DMS 273 treated with DMSO at 0.1 percent for 48 hours (cell line): Measurements from ENCODE around the gene CCDC182.

Experiments
- DNase-seq: peaks from one replicate; lab custom pipeline; 2025; lab: John Stamatoyannopoulos, UW

Gene CCDC182

DNA sequence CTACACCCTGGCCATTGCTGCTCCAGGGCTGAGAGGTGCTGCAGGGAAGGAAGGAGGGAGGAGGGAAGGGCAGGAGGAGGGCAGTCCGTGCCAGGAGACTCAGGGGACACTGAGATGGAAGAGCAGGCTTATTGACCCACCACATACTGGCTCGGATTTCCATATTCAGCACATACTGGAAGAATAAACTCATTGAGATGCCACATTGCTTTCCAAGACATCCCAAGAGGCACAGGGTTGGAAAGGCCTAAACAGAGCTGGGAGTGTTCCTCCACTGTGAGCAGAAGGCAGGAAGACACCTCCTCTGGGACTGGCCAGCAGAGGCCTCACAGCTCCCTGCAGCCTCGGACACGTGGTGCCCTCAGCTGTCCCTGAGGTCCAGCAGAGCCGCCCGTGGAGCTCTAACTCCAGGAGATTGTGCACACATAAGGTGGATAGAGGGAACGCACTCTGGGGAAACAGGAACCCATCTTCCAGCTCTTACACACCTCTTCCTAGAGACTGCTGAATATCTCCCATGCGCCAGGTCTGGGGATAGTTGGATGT, 17.4 kb downstream of the CCDC182 start:
- no peak for DNase-seq

DNA sequence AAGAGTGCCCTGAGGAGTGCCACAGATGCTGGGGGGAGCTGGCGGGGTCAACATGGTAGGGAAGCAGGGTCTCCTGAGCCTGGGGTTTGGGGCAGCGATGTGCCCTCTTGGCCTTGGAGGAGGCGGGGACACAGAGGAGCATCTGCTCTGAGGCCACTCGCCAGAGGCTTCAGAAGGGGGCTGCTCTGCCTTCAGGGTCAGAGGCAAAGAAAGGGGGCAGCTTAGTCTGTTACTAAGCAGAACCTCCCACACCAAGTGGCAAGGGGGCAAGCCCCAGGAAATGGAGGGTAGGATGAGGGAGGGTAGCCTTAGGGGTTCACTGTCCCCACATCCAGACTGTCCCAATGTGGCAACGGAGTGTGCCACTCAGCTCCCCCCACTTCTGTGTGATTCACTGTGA, 18.3 kb downstream of the CCDC182 start:
- DNase-seq: no peak

DNA sequence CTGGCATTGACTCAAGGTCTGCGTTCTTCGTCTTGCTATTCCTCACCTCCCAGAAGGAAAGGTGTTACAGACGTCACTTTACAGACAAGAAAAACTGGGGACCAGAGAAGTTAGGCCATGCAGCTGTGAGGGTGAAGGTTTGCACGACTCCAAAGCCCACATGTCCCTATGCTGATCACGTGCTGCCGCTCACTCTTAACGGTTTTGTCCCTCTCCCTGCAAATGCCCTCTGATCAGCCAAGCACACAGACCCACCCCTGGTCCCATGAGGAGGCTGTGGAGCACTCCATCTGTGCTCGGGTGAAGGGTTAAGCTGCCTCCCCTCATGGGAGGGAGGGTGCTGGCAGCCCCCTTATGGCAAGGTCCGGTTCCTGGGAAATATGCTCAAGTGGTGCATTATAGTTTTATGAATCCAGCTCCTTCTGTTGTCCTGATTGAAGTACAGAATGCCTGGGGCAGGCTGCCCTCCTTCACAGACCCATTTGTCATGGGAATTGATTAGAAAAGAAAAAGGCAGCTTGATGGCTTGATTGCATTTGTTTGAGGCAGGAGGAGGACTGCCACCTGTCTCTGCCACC, 18.8 kb downstream of the CCDC182 start:
- no peak for DNase-seq

DNA sequence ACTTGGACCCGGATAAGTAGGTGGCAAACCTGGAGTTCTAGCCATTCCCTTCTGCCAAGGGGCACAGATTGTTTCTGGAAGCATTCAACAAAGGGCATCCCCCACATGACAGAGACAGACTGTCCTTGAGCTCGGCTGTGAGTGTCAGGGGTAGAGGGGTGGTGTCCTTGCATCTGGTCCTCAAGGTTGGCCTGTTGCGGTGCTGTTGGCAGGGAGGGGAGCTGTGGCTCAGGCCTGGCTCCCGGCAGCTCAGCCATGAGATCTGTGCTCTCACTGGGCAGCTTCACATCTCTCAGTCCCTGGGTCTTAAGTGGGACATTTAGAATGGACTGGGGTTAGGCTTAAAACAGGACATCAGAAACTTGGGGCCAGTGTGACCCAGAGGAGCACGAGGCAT, 20.4 kb downstream of the CCDC182 start:
- DNase-seq: no peak

DNA sequence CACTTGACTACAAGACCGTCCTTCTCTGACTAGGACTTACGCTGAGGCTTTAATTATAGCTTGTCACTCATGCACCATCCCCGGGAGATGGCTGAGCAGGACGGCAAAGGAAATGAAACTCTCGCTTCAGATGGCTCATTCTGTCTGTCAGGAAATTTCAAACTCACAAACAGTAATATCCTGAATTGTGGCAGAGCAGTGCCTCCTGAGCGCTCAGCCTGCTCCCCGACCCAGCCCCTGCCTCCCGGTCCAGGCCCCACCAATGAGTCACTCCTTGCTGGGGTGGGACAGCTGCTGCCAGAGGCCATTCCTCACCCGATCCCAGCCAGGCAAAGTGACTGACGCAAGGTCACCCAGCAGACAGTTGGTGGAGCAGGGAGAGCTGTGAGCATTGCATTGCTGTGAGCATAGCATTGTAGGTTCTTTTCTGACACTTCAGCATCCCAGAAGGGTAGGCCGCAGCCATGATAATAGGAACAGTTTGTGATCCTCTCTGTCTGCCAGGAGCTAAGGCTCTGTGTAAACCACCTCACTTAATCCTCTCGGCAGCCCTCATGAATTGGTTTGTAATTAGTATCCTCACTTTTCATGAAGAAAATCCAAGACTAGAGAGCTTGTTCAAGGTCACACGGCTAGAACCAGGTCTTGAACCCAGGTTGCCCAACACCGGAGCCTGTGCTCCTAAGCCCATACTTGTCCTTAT, 20.9 kb downstream of the CCDC182 start:
- DNase-seq: no peak

DNA sequence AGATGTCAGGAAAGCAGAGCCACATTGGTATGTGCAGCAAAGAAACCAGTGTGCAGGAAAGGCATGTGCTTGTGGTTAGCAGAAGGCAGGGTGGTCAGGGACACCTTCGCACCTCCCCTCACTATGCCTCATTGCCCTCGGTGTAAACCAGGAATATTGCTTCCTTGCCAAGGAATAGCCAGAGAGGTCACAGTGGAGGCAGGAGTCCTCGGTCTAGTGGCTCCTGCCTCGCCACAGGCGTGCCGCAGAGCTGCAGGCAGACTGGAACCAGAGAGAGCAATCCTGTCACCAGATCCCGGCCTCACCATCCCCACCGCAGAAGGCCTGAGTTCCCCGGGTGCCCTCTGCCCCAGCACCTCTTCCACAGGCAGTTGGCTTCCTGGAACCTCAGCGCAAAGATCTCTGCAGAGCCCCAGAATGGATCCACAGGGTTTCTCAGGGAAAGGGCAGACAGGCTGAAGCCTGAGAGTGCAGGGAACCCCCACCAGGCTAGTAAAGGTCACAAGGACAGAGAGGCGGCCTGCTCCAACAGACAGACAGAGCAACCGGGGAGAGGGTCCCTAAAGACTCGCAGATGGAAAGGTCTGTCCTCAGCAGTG, 21.6 kb downstream of the CCDC182 start:
- DNase-seq: no peak

DNA sequence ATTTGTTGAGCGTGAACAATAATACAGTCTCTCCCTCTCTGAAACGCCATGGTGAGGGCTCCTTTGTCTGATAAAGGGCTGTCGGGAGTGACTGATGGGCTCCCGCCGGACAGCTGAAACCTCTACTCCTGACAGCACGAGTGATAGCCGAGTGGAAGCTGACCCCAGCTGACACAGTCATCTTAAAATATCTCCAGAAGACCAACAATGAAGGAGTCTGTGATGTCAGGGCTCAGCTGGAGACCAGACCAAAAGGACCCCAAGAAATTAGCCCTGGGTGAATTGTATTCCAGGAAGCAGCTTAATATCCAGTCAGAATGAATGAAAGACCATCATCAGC, 22.4 kb downstream of the CCDC182 start:
- DNase-seq: no peak

DNA sequence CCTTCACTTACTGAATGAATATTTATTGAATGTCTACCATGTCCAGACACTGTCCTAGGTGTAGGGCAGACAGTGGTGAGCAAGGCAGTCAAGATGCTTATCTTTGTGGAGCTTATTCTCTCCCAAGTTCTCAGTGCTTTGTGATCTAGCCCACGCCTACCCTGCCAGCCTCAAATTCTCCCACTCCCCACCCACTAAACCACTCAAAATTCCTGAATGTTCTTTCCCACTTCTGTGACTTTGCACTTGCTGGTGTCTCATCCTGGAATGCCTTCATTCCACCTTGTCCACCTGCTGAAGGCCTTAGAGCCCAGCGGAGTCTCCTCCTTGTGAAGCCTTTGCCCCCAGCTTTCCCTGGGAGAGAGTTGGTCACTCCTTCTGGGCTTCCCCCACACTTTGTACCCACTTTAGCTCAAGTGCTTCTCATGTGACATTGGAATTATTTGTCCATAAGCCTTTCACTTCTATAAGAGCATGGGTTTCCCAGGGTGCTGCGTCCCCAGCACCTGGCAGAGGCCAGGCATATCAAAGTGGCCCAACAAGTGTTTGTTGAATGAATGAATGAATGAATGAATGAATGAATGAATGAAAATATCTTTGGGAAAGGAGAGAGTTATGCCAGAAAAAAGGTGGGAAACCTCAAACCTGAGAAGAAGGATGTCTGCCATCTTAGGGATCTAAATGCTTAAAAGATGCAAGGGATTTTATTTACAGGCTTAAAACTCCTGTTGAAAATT, 23.0 kb downstream of the CCDC182 start:
- DNase-seq: no peak

DNA sequence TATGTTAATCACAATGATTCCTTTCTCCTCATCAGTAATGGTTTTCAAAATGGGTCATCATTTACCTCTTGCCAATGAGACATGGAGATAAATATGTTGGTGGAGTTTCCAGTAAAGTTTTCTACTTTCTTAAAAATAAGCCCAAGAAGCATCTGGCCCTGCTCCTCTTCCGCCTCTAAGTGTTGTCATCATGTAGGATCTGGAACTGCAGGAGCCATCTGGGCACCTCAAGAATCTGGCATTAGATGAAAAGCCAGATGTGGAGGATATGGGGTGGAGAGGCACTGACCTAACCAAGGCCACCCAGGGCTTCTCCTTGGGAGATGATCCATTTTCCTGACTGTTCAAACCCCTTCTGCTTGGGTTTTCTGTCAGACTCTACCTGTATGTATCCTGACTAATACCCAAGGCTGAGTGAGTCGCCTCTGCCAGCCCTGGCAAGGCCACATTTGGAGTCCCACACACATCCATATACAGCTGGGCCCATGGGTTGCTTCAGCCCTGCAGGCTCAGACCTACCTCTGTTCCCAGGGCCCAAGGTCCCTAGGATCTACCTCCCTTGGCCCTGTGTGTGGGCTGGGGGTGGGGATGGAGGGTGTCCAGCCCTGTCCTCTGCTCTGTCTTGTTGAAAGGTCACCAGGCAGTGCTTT, 24.6 kb downstream of the CCDC182 start:
- DNase-seq: peak; percentile 5

DNA sequence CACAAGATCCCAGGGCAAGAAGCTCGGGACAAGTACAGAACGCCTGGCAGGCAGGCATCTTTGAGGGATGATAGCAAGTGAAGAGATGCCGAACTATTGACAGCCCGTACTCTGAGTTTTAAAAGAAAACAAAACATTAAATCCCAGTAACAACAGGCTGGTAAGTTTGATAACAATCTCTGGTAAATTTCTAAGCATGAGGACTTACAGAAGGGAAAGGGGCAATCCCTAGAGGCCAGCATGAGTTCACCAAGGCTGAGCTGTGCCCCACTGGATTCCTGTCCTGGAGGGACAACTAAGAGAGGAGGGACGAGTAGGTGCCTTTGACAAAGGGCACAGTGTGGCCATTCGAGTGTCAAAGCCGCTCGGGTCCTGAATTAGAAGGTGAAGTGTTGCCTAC, 26.2 kb downstream of the CCDC182 start:
- DNase-seq: no peak

DNA sequence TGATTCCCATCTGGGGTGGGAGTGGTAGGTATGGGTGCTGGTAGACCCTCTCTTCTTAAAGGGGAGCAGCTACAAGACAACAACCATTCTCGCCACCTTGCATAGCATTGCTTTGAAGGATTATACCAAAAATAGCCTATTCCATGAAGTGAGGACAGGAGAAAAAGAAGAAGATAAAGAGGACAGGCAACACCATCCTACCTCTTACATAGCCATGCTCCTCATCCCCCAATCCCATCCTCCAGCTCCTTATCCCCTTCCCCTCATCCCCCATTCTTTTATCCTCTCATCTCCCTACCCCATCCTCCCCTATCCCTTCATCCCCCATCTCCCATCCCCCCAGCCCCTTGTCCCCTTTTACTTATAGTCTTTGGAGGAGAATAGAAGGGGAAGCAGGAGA, 29.1 kb downstream of the CCDC182 start:
- no peak for DNase-seq

DNA sequence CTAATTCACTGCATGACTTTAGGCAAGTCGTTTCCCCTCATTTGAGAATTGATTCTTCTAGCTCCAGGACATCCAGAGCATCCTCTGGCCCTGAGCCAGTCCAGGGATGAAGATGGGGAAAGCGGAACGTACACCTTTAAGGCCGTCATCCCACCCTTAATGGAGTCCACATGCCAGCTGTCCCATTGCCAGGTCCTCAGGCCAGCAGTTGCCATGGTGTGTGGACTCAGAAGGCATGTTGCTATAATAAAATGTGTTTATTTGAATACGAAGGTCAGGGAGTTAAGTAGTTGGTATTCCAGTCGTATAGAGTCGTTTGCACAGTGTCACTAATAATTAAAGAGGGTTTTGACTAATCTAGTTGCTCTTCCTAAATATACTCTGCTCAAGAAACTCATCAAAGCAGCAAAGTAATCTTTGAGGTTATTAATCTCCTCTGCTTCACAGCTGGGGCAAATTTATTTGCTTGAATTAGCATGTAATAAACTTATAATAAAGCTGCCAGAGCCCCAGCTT, 30.4 kb downstream of the CCDC182 start:
- no peak for DNase-seq

DNA sequence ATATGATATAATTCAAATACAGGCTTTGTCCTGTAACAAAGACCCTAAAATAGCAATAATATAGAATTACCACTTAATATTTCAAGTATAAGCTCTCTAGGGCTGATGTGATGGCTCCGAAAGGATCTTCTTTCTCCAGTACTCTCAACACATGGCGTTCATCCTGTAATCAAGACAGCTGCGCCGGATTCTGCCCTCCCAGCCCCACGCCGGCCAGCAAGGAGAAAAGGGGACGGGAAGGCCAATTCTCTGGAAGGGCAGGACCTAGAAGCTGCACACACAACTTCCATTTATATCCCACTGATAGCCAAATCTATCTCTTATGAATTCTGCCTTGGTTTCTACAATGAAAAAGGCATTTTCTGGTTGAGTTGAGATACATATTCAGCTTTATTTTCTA, 32.0 kb downstream of the CCDC182 start:
- DNase-seq: no peak

DNA sequence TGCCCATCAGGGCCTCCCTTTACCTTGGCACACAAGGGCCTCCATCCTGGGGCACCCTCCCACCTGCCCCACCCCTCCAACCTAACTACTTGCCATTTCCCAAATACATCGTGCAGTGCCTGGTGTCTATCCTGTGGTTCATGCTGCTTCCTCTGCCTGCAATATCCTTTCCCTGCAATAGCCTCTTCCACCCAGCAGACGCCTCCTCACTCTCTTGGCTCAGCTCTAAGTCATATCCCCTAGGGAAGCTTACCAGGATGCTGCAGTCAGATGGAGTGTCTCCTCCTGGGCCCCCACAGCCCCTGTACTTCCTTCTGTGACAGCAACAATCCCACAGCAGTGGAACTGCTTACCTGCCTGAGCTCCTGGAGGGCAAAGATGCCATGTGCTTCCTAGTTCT, 36.7 kb downstream of the CCDC182 start:
- peak; percentile 53 for DNase-seq

DNA sequence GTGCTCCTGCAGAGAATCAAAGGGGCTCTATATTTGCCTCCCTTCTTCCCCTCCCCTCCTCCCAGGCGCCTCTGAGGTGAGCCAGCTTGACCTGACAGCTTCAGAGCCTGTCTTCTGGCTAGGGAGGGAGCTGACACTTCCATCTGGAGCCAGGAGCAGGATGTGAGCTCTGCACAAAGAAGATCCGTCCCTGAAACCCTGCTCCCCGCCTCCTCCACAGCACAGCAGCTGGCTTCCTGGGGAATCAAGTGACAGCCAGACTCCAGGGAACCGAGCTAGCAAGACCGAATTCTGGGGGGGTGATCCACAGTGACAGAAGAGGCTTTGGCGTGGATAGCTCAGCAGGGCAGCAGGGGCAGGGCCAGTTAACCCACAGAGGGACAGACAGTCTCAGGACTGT, 37.2 kb downstream of the CCDC182 start:
- DNase-seq: peak; percentile 83

DNA sequence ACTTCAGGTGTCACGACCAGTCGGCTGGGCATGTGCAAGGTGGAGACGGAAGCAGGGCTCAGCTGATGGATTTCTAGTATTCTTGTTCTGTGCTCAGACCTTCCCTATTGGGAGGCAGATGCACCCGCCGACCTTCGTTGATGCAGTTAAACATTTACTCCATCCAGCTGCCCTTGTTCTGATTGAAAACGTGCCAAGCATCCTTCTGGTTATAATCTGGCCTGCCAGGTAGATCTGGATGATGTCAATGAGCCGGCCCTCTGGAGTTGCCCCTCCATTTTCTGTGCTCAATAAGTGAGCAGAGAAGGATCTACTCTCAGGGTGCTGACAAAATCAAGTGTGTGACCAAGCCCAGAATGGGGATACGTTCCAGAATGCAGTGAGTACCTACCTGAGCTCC, 38.3 kb downstream of the CCDC182 start:
- no peak for DNase-seq

DNA sequence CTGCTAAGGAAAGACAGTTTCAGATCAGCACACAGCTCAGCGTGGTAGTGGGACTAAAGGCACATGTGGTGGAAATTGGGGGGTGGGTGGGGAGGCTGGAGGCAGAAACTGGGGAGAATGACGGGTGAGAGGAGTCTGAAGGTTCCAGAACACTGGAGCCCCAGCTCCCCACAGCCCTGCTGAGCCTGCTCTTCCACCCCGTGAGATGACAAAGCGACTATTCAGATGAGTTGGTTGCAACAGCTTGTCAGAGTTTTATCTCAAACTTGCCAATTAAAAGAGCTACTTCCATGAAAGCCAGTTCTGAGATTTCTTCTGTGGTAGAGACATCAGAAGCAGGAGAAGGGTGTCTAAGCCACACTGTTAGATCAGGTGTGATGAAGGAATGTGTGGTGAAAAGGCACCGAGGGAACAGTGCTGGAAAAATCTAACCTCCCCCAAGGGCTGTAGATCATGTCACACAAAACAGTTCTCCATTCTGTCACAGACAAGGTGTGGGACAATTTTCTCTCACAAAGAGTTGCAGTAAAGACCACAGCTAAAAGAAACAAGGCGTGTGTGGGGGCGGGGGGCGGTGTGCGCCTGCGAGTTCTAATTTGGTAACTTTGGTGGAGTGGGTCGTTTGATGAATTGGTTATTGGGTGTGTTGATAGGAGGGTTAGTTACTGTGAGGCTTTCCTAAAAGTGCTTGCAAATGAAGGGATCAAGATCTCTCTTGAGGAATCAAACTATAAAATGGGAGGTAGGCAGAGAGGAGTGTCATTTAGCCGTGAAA, 39.0 kb downstream of the CCDC182 start:
- DNase-seq: no peak

DNA sequence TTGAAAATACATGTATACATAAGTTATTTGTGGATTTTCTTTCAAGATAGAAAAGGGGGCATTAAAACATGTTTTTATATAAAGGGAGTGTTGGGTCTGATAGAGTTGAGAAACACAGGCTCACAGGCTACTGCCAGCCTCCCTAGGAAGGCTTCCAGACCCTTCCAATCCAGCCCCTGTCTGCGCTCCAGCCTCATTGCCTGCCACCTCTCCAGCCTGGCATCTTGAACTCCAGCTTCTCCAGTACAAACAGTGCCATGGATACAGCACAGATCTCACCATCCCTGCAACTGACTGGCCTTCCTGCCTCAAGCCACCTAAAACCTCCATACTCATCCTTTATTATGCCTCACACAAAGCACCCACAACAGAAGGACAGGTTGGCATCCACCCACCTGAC, 40.7 kb downstream of the CCDC182 start:
- DNase-seq: no peak

DNA sequence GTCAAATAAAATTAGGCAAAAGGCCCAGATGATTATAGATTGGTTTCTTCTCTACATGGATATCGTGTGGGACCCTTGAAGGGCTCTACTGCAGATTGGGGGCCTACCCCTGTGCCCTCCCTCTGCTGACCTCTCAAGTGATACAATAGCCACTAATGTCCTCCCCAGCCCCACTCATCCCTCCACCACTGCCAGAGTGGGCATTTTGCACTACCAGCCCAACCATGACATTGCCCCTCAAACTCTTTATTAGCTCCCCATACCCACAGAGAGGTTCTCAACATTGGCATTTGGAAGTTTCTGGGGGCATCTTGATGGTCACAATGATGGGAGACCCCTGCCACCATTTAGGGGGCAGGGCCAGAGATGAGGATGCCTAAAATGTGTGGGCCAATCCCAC, 41.8 kb downstream of the CCDC182 start:
- DNase-seq: no peak

DNA sequence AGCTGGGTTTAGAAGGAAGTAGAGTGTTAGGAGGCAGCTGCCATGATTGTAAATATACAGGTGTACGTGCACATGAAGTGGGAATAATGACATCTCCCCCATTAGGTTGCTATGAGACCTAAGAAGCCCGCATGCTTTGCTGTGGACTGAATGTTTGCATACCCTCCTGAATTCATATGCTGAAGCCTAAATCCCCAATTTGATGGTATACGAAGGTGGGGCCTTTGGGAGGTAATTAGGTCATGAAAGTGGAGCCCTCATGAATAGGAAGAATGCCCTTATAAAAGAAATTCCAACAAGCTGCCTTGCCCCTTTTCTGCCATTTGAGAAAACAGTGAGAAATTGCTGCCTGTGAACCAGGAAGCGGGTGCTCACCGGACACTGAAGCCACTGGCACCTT, 44.0 kb downstream of the CCDC182 start:
- DNase-seq: no peak

DNA sequence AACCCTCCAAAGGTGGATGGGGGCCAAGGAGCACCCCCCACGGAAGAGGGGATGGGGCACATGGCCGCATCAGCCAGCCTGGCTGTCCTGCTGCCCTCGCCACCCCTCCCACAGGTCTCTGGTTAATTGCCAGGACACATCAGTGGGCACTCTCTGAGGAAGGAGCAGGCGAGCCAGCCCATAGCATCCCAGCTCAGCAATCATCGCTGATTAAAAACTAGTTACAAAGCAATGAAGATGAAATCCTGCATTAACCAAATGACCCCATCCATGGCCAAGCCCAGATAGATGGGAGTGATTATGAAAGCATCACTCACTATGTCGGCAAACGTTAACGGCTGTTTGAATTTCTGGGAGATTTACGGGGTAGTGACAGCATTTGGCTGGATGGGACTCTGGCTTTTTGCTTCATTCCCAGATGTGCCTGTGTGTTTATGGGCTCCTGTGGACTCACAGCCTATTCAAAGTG, 45.3 kb downstream of the CCDC182 start:
- DNase-seq: no peak
